HG03108 (cell line): Measurements from ENCODE around the gene PTPN2.
"Not testable (repeated sequence)": the region's sequence is repeated elsewhere in the genome, so short reads cannot be mapped to it uniquely, and the experiment has no call there.

Experiments
- ATAC-seq: cut with Tn5 transposase; IDR thresholded peaks from one replicate; pipeline ENCODE4 v1.9.1; 2021; ENCODE audit warnings: moderate library complexity; ENCODE audit not compliant: unreplicated experiment

Gene PTPN2

GRCh38 chr18:12883684-12884405 is at the start of gene PTPN2:
Gene PTPN2, minus strand, starts transcription at chr18:12884237. Its CDS starts 96 bp downstream, at chr18:12884141.
- ATAC-seq = peak; percentile 62

GRCh38 chr18:12933327-12933726 is 49.3 kb upstream of the PTPN2 start:
- ATAC-seq = no peak

DNA sequence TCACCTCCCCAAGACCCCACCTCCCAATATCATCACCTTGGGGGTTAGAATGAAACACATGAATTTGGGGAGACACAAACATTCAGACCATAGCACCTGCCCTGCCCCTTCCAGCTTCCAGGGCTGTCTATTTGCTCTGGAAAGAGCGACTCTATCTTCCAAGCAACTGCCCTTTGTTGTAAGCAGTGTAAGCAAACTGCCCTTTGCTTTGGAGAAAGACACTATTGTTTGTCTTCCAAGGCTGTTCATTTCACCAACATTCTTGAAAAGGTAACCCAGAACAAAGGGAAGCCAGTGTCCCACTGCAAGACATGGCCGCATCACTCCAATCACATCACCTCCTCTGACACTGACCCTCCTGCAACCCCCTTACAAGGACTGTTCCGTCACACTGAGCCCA is 46.9 kb upstream of the PTPN2 start:
- ATAC-seq = no peak

DNA sequence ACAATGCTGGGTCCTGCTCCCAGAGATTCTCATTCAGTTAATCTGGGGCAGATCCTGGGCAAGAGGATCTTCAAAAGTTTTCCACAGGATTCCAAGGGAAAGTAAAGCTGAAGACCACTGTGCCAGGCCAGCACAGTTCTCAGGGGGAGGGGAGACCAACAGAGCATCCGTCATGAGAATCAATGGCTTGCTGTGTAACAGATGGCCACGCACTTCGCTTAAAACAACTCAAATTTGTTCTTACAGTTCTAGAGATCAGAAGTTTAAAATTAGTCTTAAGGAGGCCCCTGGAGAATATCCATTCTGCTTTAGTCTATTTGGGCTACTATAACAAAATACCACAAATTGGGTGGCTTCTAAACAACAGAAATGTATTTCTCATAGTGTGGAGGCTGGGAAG is 46.3 kb upstream of the PTPN2 start:
- ATAC-seq = no peak

DNA sequence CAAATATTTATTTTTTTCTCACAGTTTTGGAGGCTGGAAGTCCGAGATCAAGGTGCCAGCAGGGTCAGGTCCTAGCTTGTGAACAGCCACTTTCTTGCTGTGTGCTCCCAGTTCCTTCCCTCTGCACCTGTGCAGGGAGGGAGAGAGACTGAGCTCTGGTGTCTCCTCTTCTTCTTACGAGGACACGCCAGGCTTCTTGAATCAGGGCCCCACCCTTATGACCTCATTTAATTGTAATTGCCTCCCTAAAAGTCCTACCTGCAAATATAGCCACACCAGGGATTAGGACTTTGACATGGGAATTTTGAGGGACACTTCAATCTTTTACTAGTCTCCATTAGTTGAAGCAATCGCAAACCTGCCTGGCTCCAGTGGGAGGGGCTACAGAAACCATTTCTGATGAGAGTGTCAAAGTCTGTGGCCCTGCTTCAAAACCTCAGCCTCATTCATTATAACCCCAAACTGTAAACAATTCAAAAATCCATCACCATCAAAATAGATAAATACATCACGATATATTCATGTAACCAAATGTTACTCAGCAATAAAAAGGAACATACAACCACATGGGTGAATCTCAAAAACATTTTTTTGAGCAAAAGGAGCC is 45.5 kb upstream of the PTPN2 start:
- ATAC-seq = no peak

DNA sequence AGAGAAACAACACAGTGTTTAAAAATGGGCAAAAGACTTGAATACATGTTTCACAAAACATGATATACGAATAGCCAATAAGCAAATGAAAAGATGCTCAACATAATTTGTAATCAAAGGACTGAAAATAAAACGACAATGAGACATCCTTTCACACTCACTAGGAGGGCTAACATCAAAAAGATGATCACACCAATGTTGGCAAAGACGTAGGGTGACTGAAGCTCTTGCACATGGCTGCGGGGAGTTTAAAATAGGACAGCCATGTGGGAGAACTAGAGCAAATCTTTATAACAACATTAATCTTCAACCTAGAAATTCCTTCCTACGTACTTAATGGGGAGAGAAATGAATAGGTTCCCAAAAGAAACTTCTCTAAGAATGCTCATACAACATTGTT is 44.6 kb upstream of the PTPN2 start:
- ATAC-seq = no peak

DNA sequence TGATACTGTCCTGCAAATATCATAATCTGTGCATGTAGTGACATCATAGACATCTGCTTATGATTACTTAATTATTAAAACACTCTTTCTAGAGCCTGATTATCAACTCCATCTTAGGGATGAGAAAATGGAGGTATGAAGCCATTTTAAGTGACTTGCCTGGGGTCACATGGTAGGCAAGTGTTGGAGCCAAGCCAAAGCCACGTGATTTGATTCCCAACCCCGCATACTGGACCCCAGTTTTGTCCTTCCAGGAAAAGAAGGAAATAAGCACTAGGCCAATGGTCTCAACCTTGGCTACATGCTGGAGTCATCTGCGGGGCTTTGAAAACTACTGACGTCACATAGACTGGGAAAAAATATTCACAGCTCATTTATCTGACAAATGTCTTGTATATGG is 44.2 kb upstream of the PTPN2 start:
- no peak for ATAC-seq

DNA sequence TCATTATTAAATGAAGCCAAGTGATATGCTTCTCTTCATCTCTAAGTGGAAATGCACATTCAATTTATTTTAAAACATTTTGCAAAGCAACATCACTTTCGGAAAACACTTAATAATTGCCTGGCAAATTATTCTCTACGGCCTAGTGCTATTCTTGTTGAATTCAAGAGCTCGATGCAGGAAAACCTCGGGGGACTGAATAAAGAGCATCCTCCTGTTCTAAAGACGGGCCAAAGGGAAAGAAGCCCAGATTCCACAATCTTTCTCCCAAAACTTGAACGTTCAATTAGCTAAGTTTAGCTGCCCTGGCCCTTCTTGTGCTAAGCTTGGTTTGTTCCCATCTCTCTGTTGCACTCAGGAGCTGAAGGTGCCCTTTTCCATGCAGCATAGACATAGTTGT is 40.6 kb upstream of the PTPN2 start:
- no peak for ATAC-seq

- no peak for ATAC-seq
Observed at GRCh38 chr18:12922266-12922665, 38.2 kb upstream of the PTPN2 start.

DNA sequence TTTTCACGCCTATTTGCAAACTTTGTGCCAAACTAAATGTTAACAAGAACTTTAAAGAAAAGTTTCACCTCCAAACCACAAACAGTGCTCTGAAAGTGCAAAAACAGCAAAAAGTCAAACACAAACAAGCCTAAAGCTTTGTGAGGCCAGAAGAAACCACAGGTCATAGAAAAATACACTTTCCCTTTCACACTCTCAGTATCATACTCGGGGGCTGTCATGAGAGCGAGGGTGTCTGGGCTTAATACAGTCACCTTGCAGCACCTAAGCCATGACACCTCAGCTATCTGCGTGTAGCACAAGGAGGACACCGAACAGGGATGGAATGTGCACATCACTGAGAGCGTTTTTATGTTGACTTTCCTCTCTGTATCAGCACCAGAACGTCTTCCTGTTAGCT is 37.1 kb upstream of the PTPN2 start:
- ATAC-seq = no peak

DNA sequence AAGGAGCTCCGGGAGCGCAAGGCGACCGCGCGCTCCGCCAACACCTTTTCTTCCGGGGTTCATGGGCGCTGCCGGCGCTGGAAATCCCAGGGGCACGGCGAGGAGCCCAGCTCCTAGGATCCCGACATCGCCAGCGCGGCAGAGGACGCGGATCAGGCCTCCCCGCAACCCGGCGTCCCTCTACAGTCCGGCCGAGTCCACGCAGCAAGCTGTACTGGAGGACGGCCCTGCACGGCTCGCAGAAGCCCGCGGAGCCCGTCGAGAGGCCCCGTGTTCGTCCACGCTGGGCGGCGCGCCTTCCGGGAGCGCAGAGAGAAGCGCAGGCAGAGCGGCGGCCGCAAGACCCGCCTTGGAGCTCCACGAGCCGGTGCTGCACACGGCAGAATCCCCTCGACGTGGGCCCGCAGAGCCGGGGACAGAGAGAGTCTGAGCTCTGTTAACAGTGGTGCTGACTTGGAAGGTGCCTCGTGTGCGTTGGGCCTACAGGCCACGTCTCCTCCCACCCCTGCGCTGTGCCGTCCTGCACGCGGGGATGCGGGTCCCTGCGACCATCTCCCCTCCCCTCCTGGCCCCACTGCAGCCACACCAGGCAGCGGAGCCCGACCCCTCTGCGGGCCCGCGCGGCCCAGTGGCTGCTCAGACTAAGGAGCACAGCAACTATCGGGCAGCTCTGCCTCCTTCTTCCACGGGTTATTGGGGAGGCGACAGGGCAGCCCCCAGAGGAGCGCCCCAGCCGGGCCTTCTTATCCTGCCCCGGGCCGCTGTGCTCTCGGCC is 28.1 kb upstream of the PTPN2 start:
- ATAC-seq = no peak

DNA sequence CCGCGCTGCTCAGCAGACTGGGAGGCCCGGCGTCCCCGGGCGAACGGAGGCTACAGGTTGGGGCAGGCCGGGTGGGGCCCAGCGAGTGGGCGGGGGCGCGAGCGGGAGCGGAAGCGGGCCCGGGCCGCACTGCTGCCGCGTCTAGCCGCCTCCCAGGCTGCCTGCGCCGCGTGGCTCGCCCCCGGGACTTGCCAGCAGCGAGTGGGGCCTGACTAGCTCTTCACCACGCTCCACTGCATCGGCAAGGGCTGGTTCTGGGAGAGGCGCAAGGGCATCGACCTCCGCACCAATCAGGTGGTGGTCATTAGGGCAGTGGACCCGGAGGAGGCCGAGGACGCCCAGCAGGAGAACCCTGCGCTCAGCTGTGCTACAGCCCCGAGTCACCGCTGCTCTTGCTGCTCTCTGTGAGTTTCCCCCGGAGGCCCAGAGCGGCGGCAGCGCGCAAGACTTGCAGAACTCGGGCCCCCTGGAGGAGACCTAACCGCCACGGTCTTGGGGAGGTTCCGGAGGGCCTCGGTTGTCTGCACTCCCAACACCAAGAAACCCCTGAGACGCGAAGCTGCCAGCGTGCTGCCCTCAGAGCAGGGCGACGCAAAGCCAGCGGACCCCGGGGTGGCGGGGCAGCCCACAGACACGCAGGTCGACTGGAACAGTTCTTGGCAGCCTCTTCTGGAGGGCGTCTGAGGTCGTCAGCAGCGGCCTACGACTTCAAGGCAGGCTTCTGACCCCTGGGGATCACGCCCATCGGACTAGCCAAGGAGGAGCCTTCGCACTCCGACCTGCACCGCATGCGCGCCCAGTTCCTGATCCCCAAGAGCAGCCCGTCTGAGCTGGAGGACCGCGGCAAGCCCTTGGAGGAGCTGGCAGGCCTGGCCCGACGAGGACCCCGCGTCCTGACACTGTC is 27.2 kb upstream of the PTPN2 start:
- ATAC-seq = no peak

GRCh38 chr18:12908706-12909105 is 24.7 kb upstream of the PTPN2 start:
- ATAC-seq = no peak

DNA sequence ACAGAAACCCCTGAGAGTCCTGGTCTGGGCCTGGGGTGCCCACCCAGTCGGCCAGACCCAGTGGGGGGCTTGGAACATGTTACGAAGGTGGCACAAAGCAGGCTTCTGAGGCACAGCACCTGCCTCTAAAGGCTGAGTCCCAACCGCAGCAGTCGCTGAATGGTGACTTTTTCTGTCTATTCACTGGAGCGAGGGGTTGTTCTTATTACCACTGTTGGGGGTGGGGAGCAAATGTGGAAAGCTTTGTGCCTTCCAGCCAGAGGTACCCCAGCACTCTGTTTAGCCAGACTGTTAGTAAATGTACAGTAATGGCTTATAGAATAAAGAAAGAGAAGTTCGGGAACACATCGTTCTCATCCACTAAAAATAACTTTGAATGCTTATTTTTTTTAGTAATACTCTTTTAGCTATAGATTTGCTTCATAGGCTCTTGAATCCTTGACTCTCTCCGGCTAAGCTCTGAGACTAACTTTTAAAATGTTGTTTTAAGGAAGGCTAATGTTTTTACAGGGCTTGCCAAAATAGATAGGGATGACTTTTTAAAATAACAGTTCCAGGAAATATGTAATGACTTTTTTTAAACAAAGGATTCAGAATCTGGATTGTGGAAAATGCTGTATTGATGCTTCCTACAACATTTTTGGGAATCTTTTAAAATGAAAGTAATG is 23.4 kb upstream of the PTPN2 start:
- ATAC-seq = no peak

DNA sequence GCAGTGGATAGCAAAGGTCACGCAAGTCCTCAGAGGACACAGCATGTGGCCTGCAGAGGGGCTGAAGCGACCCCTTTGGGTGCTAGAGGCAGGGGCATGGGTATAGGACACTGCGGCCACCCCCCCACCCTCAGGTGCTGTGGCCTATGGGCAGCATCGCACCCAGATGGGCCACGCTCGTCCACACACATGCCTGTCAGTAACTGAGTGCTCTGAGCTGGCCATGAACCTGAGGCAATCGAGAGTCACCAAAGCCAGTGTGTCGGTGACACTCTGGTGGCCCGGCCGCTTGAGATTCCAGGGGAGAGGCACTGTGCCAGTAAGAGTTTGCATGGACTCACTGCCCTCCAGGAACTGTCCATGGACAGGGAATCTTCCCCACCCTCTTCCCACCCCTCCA is 22.7 kb upstream of the PTPN2 start:
- ATAC-seq = no peak

DNA sequence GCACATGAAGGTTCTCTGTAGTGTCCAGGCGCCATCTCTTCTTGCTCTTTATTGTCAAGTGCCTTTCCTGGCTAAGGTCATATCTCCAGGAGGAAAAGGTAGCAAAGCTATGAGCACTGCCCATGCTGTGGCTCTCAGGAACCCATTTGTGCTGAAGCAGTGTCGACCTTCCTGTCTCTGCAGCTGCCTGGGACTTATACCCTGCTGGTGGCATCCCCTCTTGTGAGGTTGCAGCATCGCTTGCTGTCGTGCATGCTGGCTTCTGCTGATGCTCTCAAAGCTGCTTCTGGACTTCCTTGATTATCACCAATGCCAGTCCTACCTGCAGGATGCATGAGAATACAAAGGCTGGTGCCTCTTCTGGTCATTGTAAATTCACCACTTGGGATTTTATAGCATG is 22.1 kb upstream of the PTPN2 start:
- ATAC-seq = no peak

- ATAC-seq = no peak
Observed at GRCh38 chr18:12904012-12904516, 20.0 kb upstream of the PTPN2 start.

DNA sequence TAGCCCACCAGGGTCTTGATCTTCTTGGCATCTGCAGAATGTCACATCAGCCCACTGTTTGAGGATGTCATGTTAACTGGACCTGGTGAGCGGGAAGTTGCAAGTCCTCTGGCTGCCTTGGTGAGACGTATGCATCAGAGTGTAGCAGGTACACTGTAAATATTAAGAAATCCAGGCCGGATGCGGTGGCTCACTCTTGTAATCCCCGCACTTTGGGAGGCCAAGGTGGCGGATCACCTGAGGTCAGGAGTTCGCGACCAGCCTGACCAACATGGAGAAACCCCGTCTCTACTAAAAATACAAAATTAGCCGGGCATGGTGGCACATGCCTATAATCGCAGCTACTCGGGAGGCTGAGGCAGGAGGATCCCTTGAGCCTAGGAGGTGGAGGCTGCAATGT is 17.2 kb upstream of the PTPN2 start:
- not testable (repeated sequence) for ATAC-seq

DNA sequence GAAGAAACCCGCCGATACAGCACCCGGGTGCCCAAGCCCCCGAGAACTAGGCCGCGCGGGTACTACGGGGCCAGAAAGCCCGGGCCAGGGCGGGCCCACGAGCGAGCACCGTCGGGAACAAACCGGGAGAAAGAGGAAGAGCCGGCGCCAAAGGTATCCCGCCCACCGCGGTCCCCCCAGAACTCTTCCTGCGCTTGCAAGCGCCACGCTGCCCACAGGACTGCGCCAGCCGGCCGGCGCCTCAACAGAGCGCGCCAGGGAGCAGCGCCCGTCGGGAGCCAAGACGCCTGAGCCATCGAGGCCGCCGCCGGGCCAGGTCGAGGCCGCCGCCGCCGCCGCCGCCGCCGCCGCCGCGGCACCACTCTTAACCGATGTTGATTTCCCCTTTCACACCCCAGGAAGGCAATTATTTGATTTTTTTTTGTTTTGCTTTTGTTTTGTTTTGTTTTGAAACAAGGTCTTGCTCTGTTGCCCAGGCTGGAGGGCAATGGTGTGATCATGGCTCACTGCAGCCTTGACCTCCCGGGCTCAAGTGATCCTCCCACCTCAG is 12.8 kb upstream of the PTPN2 start:
- ATAC-seq = not testable (repeated sequence)

GRCh38 chr18:12895626-12896025 is 11.6 kb upstream of the PTPN2 start:
- ATAC-seq = no peak
